SK-N-SH (cell line): ENCODE measurements around the gene IFT122. TPM values are rescaled to one million over a fixed set of nuclear protein-coding genes. Genes with fewer than 3 reads are reported as not detected.

Experiments used
- CTCF ChIA-PET: fragments of 300-600, 350-600 bp; formaldehyde crosslinking; extraction: SDS; loops from one replicate; lab custom pipeline; 2021; lab: Yijun Ruan, JAX
- POLR2A ChIA-PET: fragments of 350-600 bp; sonication (Branson Sonifier 250); formaldehyde crosslinking; extraction: SDS; loops from one replicate; lab custom pipeline; 2020; ENCODE audit warnings: antibody characterized with exemption, inconsistent platforms; lab: Yijun Ruan, JAX
- DNase-seq: peaks from one replicate; pipeline ENCODE4 v3.0.0; 2012
- H2AFZ ChIP-seq: fragments of 200-600 bp; sonication (generic); 2 replicates; pipeline ENCODE4 v1.8.1; 2016; ENCODE audit warnings: antibody characterized with exemption, mild to moderate bottlenecking, low read depth
- H3F3A ChIP-seq: fragments of 200-600 bp; sonication (generic); replicated peaks from 2 replicates; pipeline ENCODE3; 2016; ENCODE audit warnings: antibody characterized with exemption, mild to moderate bottlenecking; ENCODE audit not compliant: insufficient read depth
- H3K27ac ChIP-seq, 2 experiments: fragments of 200-500 bp in 1 of 2; fragments of 200-600 bp in 1 of 2; sonication (Bioruptor generic) in 1 of 2; sonication (generic), shearing (Covaris generic) in 1 of 2; 2 replicates each; pipeline versions ENCODE4 v1.5.1 to v1.6.1; 2014 to 2016; ENCODE audit warnings: low read depth in 2 of 2, inconsistent platforms in 1 of 2, low read length in 1 of 2, mild to moderate bottlenecking in 1 of 2, mixed read lengths in 1 of 2
- H3K27me3 ChIP-seq: fragments of 200-600 bp; sonication (generic), shearing (Covaris generic); 2 replicates; pipeline ENCODE4 v1.6.1; 2016; ENCODE audit warnings: mixed run types; ENCODE audit not compliant: insufficient read depth
- H3K36me3 ChIP-seq, 2 experiments: fragments of 200-500 bp in 1 of 2; fragments of 200-600 bp in 1 of 2; sonication (Bioruptor generic) in 1 of 2; sonication (generic) in 1 of 2; replicated peaks in 1 of 2; 2 replicates each; pipeline versions ENCODE3 to v1.5.1; 2014 to 2016; ENCODE audit warnings: low read length in 1 of 2, mild to moderate bottlenecking in 1 of 2; ENCODE audit not compliant: insufficient read depth in 2 of 2, control insufficient read depth in 1 of 2
- H3K4me1 ChIP-seq, 2 experiments: fragments of 200-500 bp in 1 of 2; fragments of 200-600 bp in 1 of 2; sonication (Bioruptor generic) in 1 of 2; sonication (generic), shearing (Covaris generic) in 1 of 2; 2 replicates each; pipeline versions ENCODE4 v1.5.1 to v1.6.1; 2014 to 2016; ENCODE audit warnings: low read depth in 1 of 2, low read length in 1 of 2, mixed run types in 1 of 2; ENCODE audit not compliant: insufficient read depth in 2 of 2, control insufficient read depth in 1 of 2
- H3K4me2 ChIP-seq: fragments of 200-600 bp; sonication (generic), shearing (Covaris generic); 2 replicates; pipeline ENCODE4 v1.6.1; 2017; ENCODE audit warnings: mixed run types
- H3K4me3 ChIP-seq, 2 experiments: fragments of 200-500 bp in 1 of 2; fragments of 200-600 bp in 1 of 2; sonication (Bioruptor generic) in 1 of 2; sonication (generic), shearing (Covaris generic) in 1 of 2; 2 replicates each; pipeline versions ENCODE4 v1.5.1 to v1.8.1; 2014 to 2016; ENCODE audit warnings: low read depth in 2 of 2, inconsistent platforms in 1 of 2, low read length in 1 of 2, mild to moderate bottlenecking in 1 of 2, mixed read lengths in 1 of 2, moderate library complexity in 1 of 2
- H3K79me2 ChIP-seq: fragments of 200-600 bp; sonication (generic); 2 replicates; pipeline ENCODE4 v1.8.1; 2017; ENCODE audit warnings: mild to moderate bottlenecking; ENCODE audit not compliant: insufficient read depth
- H3K9ac ChIP-seq: fragments of 200-600 bp; sonication (generic); 2 replicates; pipeline ENCODE4 v1.6.1; 2017; ENCODE audit warnings: mixed run types
- H3K9me2 ChIP-seq: fragments of 200-600 bp; sonication (generic); 2 replicates; pipeline ENCODE4 v1.6.1; 2017; ENCODE audit warnings: mixed run types
- H3K9me3 ChIP-seq: fragments of 200-600 bp; sonication (generic); 2 replicates; pipeline ENCODE4 v1.6.1; 2017; ENCODE audit warnings: mixed run types, mild to moderate bottlenecking, moderate library complexity
- H4K20me1 ChIP-seq: fragments of 200-600 bp; sonication (generic); 2 replicates; pipeline ENCODE4 v1.6.1; 2017; ENCODE audit warnings: mild to moderate bottlenecking, mixed run types; ENCODE audit not compliant: insufficient read depth
- CTCF ChIP-seq: fragments of 200-600 bp; sonication (generic); IDR thresholded peaks from 2 replicates; pipeline ENCODE4 v1.6.1; 2017; ENCODE audit warnings: antibody characterized with exemption, mild to moderate bottlenecking, moderate library complexity
- ELF1 ChIP-seq: IDR thresholded peaks from 2 replicates; pipeline ENCODE4 v1.4.0; 2012
- EP300 ChIP-seq, 2 experiments: IDR thresholded peaks; 2 replicates each; pipeline versions ENCODE4 v1.4.0 to v1.6.1; 2012; ENCODE audit warnings: borderline replicate concordance in 1 of 2, low read depth in 1 of 2, low read length in 1 of 2
- FOSL2 ChIP-seq: IDR thresholded peaks from 2 replicates; pipeline ENCODE4 v1.4.0; 2012; ENCODE audit warnings: low read depth, mild to moderate bottlenecking, moderate library complexity, borderline replicate concordance
- FOXJ3 ChIP-seq: sonication (generic); formaldehyde crosslinking; IDR thresholded peaks from 2 replicates; pipeline ENCODE4 v1.5.1; 2020; ENCODE audit warnings: mild to moderate bottlenecking, missing genetic modification reagents
- JUND ChIP-seq: IDR thresholded peaks from 2 replicates; pipeline ENCODE4 v1.4.0; 2012
- MEF2A ChIP-seq: IDR thresholded peaks from 2 replicates; pipeline ENCODE4 v1.4.0; 2012; ENCODE audit warnings: low read depth, borderline replicate concordance
- PBX3 ChIP-seq: IDR thresholded peaks from 2 replicates; pipeline ENCODE4; 2012
- RAD21 ChIP-seq: IDR thresholded peaks from 2 replicates; pipeline ENCODE4 v1.6.1; 2012; ENCODE audit warnings: mild to moderate bottlenecking, low read length
- RFX5 ChIP-seq: IDR thresholded peaks from 2 replicates; pipeline ENCODE4 v1.6.1; 2012; ENCODE audit warnings: mild to moderate bottlenecking, improper control_type of control experiment, low read length
- SIN3A ChIP-seq: IDR thresholded peaks from 2 replicates; pipeline ENCODE4 v1.6.1; 2012; ENCODE audit warnings: low read depth, mild to moderate bottlenecking, low read length, moderate library complexity, borderline replicate concordance
- USF1 ChIP-seq: IDR thresholded peaks from 2 replicates; pipeline ENCODE4 v1.4.0; 2012; ENCODE audit warnings: low read depth, borderline replicate concordance
- USF2 ChIP-seq: fragments of 150-350 bp; IDR thresholded peaks from 2 replicates; pipeline ENCODE4 v1.6.1; 2017; ENCODE audit warnings: antibody characterized with exemption, low read length, low read depth, borderline replicate concordance
- WGBS: methylation state at CpG from one replicate; pipeline ENCODE4 v1.1.6; 2017; ENCODE audit warnings: low lambda C conversion rate; 5-methylcytosine and 5-hydroxymethylcytosine counted together
- polyA plus RNA-seq, 3 experiments: library from polyadenylated mRNA; depleted of rRNA; stranded (reverse); fragments of >200 nt; gene quantifications; 2 replicates each; pipeline ENCODE4 v1.2.3, GENCODE V29; 2012

The IFT122 gene
- polyA plus RNA-seq, 1 of the 3 experiments (the other 2 are of a cell fraction) = 20.1 TPM

- ChIA-PET POLR2A (interaction anchor here (0.6 kb wide), 1 partner anchor 11 kb away, joined by 3 read pairs; no protein-coding TSS in a partner anchor), CTCF (interaction anchor here (1.0 kb wide), 2 partner anchors 13 kb away, joined by 3 to 4 read pairs; no protein-coding TSS in a partner anchor)
- H3K4me1 ChIP-seq = no peaks in the 10 kb centered on the region; a peak in 1 of 4 replicates
Observed at GRCh38 chr3:129526121-129526900, 86.3 kb downstream of the IFT122 start.

More at GRCh38 chr3:129526121-129526900, 86.3 kb downstream of the IFT122 start:
- no peak overlapping the region for H3K4me3 ChIP-seq
- H4K20me1 ChIP-seq = no peaks in the 10 kb centered on the region
- H3K27ac ChIP-seq = no peak overlapping the region
- DNase-seq = no peak
- no peak for TF ChIP-seq RAD21
- TF ChIP-seq ELF1 = no peak
- TF ChIP-seq FOXJ3 = no peak
- no peak for TF ChIP-seq SIN3A
- no peak for TF ChIP-seq USF1
- no peak for TF ChIP-seq JUND
- TF ChIP-seq RFX5 = no peak
- TF ChIP-seq USF2 = no peak
- TF ChIP-seq CTCF = no peak
- TF ChIP-seq EP300 (IDR thresholded peaks at IDR 0.05; ENCODE audit: borderline replicate concordance in 1 of 2, low read depth in 1 of 2, low read length in 1 of 2) = no peak
- TF ChIP-seq FOSL2 = no peak
- TF ChIP-seq MEF2A = no peak
- no peak for TF ChIP-seq PBX3
- H3K9me2 ChIP-seq = no peaks in the 10 kb centered on the region
- H3K9me3 ChIP-seq = no peaks in the 10 kb centered on the region
- no peaks in the 10 kb centered on the region for H3K79me2 ChIP-seq
- H3K4me2 ChIP-seq = no peak overlapping the region
- no peaks in the 10 kb centered on the region for H3K36me3 ChIP-seq
- no peak overlapping the region for H3K9ac ChIP-seq
- no peaks in the 10 kb centered on the region for H3K27me3 ChIP-seq
- no peak overlapping the region for H2AFZ ChIP-seq
- WGBS = 86% methylated on average over 5 of the region's 12 CpGs
- no peaks in the 10 kb centered on the region for H3F3A ChIP-seq
